Astrocyte (in vitro differentiated cells and primary cell): ENCODE data around the gene COL6A3. TPM values are rescaled to one million over a fixed set of nuclear protein-coding genes. Genes with fewer than 3 reads are reported as not detected.

Source experiments
- DNase-seq: peaks from one replicate; pipeline ENCODE4 v3.0.0-alpha.2; 2010; ENCODE audit warnings: low read depth
- FAIRE-seq: peaks from 2 replicates; lab custom pipeline; 2011; peaks lifted over from hg19 to GRCh38; lab: Jason Lieb, UNC
- H2AFZ ChIP-seq: 2 replicates; pipeline ENCODE4 v1.6.0; 2012; ENCODE audit warnings: low read depth, low read length, inconsistent platforms
- H3K27ac ChIP-seq: 2 replicates; pipeline ENCODE4 v1.5.1; 2011; ENCODE audit warnings: low read depth, low read length, inconsistent platforms
- H3K27me3 ChIP-seq: 2 replicates; pipeline ENCODE4 v1.6.0; 2011; ENCODE audit warnings: low read length, inconsistent platforms; ENCODE audit not compliant: insufficient read depth
- H3K36me3 ChIP-seq: 2 replicates; pipeline ENCODE4 v1.5.1; 2011; ENCODE audit warnings: low read length, inconsistent platforms; ENCODE audit not compliant: insufficient read depth
- H3K4me1 ChIP-seq: 2 replicates; pipeline ENCODE4 v1.5.1; 2011; ENCODE audit warnings: low read length, inconsistent platforms; ENCODE audit not compliant: insufficient read depth
- H3K4me2 ChIP-seq: 2 replicates; pipeline ENCODE4 v1.6.0; 2012; ENCODE audit warnings: low read length, inconsistent platforms
- H3K4me3 ChIP-seq: 2 replicates; pipeline ENCODE4 v1.5.1; 2011; ENCODE audit warnings: low read depth, mild to moderate bottlenecking, low read length, inconsistent platforms; ENCODE audit not compliant: insufficient read depth
- H3K79me2 ChIP-seq: 2 replicates; pipeline ENCODE4 v1.6.0; 2012; ENCODE audit warnings: mild to moderate bottlenecking, low read length, inconsistent platforms; ENCODE audit not compliant: insufficient read depth
- H3K9ac ChIP-seq: 2 replicates; pipeline ENCODE4 v1.6.0; 2012; ENCODE audit warnings: mild to moderate bottlenecking, low read length, inconsistent platforms
- H3K9me3 ChIP-seq: 2 replicates; pipeline ENCODE4 v1.5.1; 2012; ENCODE audit warnings: low read depth, mild to moderate bottlenecking, low read length, inconsistent platforms; ENCODE audit not compliant: insufficient read depth
- H4K20me1 ChIP-seq: 2 replicates; pipeline ENCODE4 v1.6.0; 2012; ENCODE audit warnings: low read length, inconsistent platforms; ENCODE audit not compliant: insufficient read depth
- H3K27ac Mint-ChIP-seq: one replicate; pipeline ENCODE4 v1.8.0; 2021; ENCODE audit warnings: mild to moderate bottlenecking, mixed read lengths; ENCODE audit not compliant: unreplicated experiment
- H3K27me3 Mint-ChIP-seq: one replicate; pipeline ENCODE4 v1.8.0; 2021; ENCODE audit warnings: low read depth, mixed read lengths; ENCODE audit not compliant: unreplicated experiment
- H3K36me3 Mint-ChIP-seq: one replicate; pipeline ENCODE4 v1.8.0; 2021; ENCODE audit warnings: low read depth, mixed read lengths; ENCODE audit not compliant: unreplicated experiment
- H3K4me1 Mint-ChIP-seq: one replicate; pipeline ENCODE4 v1.8.0; 2021; ENCODE audit warnings: low read depth, mixed read lengths; ENCODE audit not compliant: unreplicated experiment
- H3K4me3 Mint-ChIP-seq: one replicate; pipeline ENCODE4 v1.8.0; 2021; ENCODE audit warnings: mild to moderate bottlenecking, moderate library complexity, mixed read lengths; ENCODE audit not compliant: unreplicated experiment
- H3K9me3 Mint-ChIP-seq: one replicate; pipeline ENCODE4 v1.8.0; 2021; ENCODE audit warnings: mild to moderate bottlenecking, mixed read lengths; ENCODE audit not compliant: unreplicated experiment
- EZH2 ChIP-seq: IDR thresholded peaks from 2 replicates; pipeline ENCODE4 v1.6.1; 2012; ENCODE audit warnings: mild to moderate bottlenecking, low read length, inconsistent platforms; ENCODE audit not compliant: insufficient read depth
- total RNA-seq: library from RNA; stranded (reverse); gene quantifications from 2 replicates; pipeline ENCODE4 v1.2.1, GENCODE V29; 2021
- TF ChIP-seq, protein P1 (sequence below): IDR thresholded peaks from 2 replicates; pipeline ENCODE4 v1.5.1; 2011; ENCODE audit warnings: low read depth, mild to moderate bottlenecking, inconsistent platforms, low read length, moderate library complexity; ENCODE audit not compliant: insufficient read depth

COL6A3 gene
- total RNA-seq, 1 donor from 2014 or later: 200 TPM

DNA sequence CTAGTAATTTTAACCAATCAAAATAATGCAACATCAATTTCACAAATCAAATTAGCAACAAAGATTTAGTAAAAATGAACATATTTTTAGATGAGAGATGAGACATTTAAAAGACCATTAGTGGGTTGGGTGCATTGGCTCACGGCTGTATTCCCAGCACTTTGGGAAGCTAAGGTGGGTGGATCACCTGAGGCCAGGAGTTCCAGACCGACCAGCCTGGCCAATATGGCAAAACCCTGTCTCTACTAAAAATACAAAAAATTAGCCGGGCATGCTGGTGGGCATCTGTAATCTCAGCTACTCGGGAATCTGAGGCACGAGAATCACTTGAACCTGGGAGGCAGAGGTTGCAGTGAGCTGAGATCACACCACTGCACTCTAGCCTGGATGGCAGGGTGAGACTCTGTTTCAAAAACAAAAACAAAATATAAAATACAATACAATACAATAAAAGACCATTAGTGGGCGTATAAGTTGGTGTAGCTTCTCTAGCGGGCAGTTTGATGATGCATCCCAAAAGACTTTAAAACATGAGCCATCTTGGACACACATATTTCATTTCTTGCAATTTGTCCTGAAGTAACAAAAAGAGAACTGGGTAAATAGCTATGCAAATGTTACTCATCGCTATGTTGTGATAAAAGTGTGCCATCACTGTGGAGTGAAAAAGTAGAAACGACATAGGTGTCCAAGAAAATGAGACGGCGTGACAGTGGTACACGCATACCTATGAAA is 101.8 kb downstream of the COL6A3 start:
- H3K9me3 ChIP-seq: no peaks in the 10 kb centered on the region
- no peaks in the 10 kb centered on the region for H4K20me1 ChIP-seq
- no peak overlapping the region for H3K9ac ChIP-seq
- H2AFZ ChIP-seq: no peak overlapping the region
- no peak overlapping the region for H3K4me2 ChIP-seq
- no peak overlapping the region for H3K4me3 ChIP-seq
- peaks cover 26% of the 10 kb centered on the region for H3K4me1 ChIP-seq
- peak; percentile 59 for FAIRE-seq
- no peak for TF ChIP-seq EZH2
- TF ChIP-seq, protein P1, sequence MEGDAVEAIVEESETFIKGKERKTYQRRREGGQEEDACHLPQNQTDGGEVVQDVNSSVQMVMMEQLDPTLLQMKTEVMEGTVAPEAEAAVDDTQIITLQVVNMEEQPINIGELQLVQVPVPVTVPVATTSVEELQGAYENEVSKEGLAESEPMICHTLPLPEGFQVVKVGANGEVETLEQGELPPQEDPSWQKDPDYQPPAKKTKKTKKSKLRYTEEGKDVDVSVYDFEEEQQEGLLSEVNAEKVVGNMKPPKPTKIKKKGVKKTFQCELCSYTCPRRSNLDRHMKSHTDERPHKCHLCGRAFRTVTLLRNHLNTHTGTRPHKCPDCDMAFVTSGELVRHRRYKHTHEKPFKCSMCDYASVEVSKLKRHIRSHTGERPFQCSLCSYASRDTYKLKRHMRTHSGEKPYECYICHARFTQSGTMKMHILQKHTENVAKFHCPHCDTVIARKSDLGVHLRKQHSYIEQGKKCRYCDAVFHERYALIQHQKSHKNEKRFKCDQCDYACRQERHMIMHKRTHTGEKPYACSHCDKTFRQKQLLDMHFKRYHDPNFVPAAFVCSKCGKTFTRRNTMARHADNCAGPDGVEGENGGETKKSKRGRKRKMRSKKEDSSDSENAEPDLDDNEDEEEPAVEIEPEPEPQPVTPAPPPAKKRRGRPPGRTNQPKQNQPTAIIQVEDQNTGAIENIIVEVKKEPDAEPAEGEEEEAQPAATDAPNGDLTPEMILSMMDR: no peak
- no peaks in the 10 kb centered on the region for H3K36me3 ChIP-seq
- Mint-ChIP-seq H3K27me3 (no peaks in the 10 kb centered on the region), H3K9me3 (peaks cover 4% of the 10 kb centered on the region), H3K36me3 (peaks cover 5% of the 10 kb centered on the region), H3K4me1 (peaks cover 19% of the 10 kb centered on the region), H3K4me3 (no peak overlapping the region), H3K27ac (no peak overlapping the region)
- DNase-seq: peak; percentile 74
- peak overlapping the region; percentile 41 for H3K27ac ChIP-seq
- no peaks in the 10 kb centered on the region for H3K79me2 ChIP-seq
- no peaks in the 10 kb centered on the region for H3K27me3 ChIP-seq

DNA sequence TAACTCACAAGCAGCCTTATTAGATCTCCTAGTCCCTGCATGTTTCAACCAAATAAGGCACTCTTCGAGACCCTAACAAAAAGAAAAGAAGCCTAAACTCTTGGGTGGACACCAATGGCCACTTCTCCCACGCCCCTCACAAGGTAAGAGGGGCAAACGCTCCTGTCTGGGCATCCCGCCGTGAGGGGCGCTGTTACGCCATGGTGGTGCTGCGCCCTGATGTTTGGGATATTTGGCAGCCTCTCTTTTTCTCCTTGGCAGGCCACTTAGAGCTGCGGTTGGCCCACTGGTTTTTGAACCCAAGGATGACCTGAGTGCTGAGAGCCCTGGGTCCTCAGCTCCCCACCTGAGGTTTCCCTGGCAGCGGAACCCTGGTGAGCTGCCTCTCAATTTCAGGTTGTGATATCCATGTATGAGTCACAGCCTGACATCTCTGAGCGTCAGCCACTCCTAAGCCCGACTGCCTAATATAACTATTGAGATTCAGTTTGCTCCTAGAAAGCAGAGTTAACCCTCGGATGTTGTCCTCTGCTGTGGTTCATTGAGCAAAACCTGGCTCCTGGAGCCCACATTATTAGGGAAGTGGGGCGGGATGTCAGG is 103.3 kb downstream of the COL6A3 start:
- H3K9ac ChIP-seq: no peak overlapping the region

More for the DNA sequence above, 103.3 kb downstream of the COL6A3 start:
- Mint-ChIP-seq H3K36me3 (peaks cover 5% of the 10 kb centered on the region), H3K4me1 (peaks cover 22% of the 10 kb centered on the region), H3K27ac (peak overlapping the region; percentile 6), H3K4me3 (no peak overlapping the region), H3K9me3 (peaks cover 9% of the 10 kb centered on the region), H3K27me3 (no peaks in the 10 kb centered on the region)
- Histone ChIP-seq H3K36me3 (no peaks in the 10 kb centered on the region), H4K20me1 (no peaks in the 10 kb centered on the region), H3K27ac (peak overlapping the region; percentile 45), H2AFZ (no peak overlapping the region), H3K4me2 (no peak overlapping the region), H3K79me2 (no peaks in the 10 kb centered on the region), H3K4me1 (peaks cover 32% of the 10 kb centered on the region), H3K27me3 (no peaks in the 10 kb centered on the region), H3K9me3 (no peaks in the 10 kb centered on the region), H3K4me3 (no peak overlapping the region)
- TF ChIP-seq, protein P1: no peak
- no peak for TF ChIP-seq EZH2
- DNase-seq: no peak
- no peak for FAIRE-seq
